Measurements from ENCODE around the gene DCAF5. TPM values are rescaled to one million over a fixed set of nuclear protein-coding genes. Genes with fewer than 3 reads are reported as not detected.
"Not testable (repeated sequence)": the region's sequence is repeated elsewhere in the genome, so short reads cannot be mapped to it uniquely, and the experiment has no call there.

Gene DCAF5
- total RNA-seq, 1 donor from 2014 or later = 63.3 TPM

GRCh38 chr14:69101331-69101826 lies 51.5 kb downstream of the DCAF5 start:
- no peak for DNase-seq (ENCODE audit: low spot score)

DNA sequence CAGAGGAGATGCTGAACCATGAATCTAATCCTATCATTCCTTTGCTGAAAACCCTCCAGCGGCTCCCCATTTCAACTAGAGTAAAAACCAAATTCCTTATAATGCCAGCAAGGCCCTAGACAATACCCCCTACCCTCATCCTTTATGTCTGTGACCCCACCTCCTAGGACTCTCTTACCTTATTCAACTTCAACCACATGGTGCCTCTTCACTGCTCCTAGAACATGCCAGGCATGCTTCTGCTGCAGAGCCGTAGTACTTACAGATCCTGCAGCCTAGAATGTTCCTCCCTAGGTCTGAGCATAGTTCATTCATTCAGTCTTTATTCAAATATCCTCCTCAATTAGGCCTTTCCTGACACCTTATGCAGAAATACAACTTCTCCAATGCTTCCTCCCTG lies 54.9 kb downstream of the DCAF5 start:
- no peak for DNase-seq (ENCODE audit: low spot score)

GRCh38 chr14:69096781-69097475 lies 56.0 kb downstream of the DCAF5 start:
- no peak for DNase-seq (ENCODE audit: low spot score)

GRCh38 chr14:69096246-69096645 lies 56.7 kb downstream of the DCAF5 start:
- DNase-seq (ENCODE audit: low spot score) = no peak

- DNase-seq (ENCODE audit: low spot score) = no peak
Measured at GRCh38 chr14:69094481-69094880, 58.4 kb downstream of the DCAF5 start.

DNA sequence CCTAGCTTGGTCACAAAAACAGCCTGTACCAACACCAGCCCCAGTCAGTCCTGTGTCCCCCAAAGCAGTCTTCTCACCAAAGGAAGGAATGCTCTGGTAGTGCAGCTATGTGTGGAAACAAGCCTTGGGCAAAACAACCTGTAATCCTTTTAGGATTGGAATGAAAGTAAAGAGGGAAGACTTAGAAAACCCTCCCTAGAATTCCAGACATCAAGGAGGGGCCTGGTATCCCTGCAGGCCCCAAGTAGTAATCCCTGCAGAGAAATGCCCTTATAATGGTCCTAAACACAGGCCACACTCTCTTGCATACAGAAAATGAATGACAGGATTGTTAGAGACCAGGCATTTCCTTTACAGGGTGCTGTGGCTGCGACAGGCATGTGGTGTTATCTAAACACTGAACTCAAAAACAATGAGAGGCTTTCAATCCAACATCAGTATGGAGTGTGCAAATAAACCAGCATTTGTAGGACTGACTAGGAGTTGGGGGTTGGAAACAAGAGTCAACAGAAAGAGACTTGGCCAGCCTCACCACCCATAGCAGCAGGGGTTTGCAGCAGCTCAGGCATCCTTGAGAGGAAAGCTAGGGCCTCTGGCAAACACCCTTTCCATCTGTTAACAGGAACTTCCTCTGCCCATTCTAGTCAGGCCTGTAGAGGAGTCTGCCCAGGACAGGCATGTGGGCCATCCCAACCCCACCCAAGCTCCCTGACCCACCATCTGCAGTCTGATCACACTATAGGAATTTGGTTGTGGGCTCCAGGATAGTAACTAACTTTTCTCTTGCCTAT lies 59.1 kb downstream of the DCAF5 start:
- no peak for DNase-seq (ENCODE audit: low spot score)

DNA sequence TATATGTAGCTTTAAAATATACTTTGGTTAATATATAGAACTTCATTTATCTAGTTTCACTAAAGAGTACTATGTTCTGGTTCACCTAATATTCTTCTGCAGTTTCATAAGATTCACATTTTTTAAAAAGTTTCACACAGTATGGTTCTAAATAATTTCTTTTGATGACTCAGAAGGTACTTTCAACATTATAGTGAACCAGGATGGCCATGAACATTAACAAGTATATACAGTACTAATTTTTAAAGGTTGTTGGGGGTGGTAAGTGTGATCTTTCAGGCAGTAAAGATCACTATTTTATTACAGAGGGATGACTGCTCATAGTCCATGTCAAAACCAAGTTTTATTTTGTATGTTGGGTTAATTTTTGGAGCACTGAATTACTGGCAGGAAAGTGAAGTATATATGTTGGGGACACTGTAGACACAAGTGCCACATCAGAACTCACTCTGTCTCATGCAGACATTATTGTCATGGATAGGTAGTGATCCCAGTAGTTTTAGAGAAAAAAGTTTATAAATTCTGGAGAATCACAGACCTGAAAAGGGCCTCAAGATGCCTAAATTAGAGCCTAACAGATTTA lies 60.0 kb downstream of the DCAF5 start:
- DNase-seq (ENCODE audit: low spot score) = no peak

DNA sequence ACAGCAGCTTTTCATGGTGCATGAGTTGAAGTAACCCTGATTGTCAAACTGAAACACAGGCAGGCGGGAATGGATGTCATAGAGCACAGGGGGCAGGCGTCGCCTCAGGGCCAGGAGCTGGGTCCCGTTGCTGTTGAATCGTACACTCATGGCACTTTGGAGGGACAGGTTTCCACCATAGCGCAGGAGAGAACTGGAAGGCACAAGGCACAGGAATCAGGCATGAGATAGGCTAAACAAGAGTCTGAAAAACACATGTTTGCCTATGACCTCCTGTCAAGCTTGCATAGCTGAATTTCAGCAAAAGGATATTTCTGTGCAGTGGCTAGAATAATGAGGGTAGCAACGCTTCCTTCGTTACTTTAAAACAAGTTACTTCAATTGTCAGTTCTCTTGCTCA lies 61.2 kb downstream of the DCAF5 start:
- DNase-seq (ENCODE audit: low spot score) = no peak

DNA sequence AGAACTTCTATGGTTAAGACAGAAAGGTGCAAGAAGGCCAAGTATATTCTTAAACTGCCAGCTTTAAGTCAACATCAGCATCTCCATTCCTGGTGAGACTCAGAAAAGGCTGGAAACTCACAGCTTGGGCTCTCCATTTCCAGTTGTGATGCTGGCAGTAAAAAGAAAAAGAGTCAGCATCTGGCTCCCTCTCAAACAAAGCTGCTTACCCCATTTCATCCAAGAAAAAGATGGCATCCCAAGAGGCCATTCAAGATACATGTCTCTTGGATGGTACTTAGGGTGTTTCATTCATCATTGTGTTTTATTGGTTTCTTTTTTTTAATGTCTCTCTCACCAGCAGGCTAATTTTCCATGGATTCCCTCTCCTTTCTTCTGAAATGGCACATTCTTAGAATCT lies 61.9 kb downstream of the DCAF5 start:
- no peak for DNase-seq (ENCODE audit: low spot score)

DNA sequence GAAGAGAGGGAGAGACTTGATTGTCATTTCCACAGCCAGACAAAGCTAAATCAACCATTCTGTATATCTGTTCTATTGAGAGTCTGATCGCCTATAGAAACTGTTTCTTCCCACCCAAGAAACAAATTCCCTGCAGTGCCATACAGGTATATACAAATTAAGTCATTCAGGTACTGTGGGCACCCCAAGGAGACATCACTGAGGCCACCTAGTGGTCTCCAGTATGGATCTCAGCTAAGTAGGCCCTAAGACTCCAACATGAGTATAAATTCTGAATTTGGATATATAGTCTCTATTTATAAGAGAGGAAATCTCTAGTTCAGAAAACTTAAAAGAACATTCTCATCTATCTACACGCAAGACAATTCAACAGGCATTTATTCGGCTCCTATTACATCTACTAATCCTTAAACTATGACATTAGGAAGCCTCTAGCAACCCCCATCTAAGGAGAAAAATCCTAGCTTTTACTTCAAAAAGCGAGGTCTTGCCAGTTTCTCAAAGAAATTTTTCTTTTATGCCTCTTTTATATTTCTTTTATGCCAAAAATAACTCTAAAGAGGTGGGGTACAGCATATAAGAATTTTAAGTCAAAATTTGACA lies 62.6 kb downstream of the DCAF5 start:
- DNase-seq (ENCODE audit: low spot score) = no peak

DNA sequence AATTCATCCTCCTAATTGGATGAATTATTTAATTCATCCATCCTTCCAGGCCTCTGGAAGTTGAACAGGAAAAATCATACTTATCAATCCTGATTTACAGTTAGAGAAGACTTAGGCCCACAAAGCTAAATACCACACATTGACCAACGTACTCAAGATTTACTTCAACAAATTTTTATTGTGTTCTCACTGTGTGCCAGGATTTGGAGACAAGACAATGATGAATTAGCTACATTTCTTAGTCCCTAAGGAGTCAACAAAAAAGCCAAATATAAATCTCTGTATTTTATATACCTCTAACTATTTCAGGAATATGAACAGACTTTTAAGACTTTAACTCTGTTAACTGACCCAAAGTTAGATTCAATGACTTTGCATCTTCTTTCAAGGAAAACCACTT lies 63.9 kb downstream of the DCAF5 start:
- no peak for DNase-seq (ENCODE audit: low spot score)

DNA sequence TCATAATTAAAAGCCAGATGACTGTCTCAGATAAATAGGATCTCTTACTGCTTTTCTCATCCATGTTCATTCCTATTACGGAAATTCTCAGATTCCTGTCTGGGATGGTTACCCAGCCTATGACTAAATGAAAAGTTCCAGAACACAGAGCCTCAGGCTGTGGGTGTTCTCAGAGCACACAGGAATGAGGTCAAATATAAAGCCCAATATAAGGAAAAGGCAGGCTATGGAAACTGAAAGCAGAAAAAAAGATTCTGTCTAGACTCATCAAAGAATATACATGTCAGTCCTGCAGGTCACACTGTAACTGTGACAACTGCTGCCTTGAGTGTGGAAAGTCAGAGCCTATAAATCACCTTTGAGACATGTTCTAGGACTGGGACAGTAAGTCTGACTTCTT lies 64.3 kb downstream of the DCAF5 start:
- no peak for DNase-seq (ENCODE audit: low spot score)

GRCh38 chr14:69087061-69087461 lies 65.9 kb downstream of the DCAF5 start:
- no peak for DNase-seq (ENCODE audit: low spot score)

GRCh38 chr14:69086537-69086936 lies 66.4 kb downstream of the DCAF5 start:
- no peak for DNase-seq (ENCODE audit: low spot score)

DNA sequence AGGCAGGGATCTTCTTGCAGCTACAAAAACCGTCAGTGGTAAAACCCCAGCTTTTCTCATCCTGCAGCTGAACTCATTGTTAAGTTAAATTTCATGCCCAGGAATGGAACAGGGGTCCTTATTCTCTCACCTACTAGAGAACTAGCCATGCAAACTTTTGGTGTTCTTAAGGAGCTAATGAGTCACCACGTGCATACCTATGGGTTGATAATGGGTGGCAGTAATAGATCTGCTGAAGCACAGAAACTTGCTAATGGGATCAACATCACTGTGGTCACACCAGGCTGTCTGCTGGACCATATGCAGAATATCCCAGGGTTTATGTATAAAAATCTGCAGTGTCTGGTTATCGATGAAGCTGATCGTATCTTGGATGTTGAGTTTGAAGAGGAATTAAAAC lies 68.9 kb downstream of the DCAF5 start:
- no peak for DNase-seq (ENCODE audit: low spot score)

- no peak for DNase-seq (ENCODE audit: low spot score)
Measured at GRCh38 chr14:69083181-69083580, 69.7 kb downstream of the DCAF5 start.

- DNase-seq (ENCODE audit: low spot score) = no peak
Measured at GRCh38 chr14:69081271-69081670, 71.6 kb downstream of the DCAF5 start.

DNA sequence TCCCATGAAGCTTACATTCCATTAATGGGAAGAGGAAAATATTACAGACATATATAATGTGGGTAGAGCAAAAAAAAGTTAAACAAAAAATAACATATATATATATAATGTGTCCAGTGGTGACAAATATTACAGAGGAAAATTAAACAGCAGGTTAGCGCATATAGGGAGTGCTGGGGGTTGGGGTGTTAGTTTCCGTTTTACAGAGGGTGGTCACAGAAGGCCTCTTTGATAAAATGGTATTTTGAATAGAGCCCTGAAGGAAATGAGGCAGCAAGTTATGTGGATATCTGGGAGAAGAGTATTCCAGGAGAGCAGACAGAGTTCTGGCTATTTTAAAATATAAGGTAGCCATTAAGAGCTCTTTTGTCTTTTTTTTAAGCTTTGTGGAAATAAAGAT lies 73.2 kb downstream of the DCAF5 start:
- no peak for DNase-seq (ENCODE audit: low spot score)

DNA sequence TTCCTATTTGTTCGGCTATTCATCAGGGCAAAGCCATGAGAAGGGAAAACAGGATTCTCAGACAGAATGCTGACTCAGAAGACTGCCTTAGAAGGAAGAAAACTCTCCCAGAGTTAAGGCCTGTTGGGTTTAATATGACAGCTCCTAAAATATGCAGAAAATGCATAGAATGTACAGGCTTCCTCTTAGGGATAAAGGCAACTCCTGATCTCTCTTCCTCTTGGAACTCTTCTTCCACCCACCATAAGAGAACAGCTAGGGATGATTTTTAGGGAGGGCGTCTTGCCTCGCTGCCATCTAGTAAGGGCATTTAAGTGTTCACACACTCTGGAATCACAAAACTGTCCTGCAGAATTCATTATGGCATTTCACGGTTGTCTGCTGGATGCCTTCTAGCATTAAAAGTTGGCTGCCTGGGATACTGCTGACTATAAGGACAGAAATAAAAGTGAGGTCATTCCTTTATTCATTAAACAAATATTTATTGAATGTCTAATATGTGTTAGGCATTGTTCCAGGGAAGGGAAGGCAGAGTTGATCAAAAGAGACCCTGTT lies 73.7 kb downstream of the DCAF5 start:
- no peak for DNase-seq (ENCODE audit: low spot score)

DNA sequence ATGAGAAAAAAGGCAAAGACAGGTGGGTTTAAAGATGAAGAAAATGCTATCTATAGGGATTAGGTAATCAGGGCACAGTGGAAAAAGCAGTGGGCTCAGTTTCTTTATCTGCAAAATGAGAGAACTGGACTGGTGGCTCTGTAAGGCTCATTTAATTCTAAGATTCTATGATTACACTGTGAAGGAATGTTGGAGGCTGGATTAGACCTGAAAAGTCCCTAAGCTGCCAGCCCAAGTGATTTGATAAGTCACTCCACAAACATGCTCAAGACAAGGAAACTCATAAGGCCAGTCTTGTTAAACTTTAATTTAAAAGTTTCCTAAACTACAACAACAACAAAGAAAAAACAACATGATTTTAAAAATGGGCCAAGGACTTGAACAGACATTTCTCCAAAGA lies 75.1 kb downstream of the DCAF5 start:
- DNase-seq (ENCODE audit: low spot score) = no peak

- not testable (repeated sequence) for DNase-seq (ENCODE audit: low spot score)
Measured at GRCh38 chr14:69077185-69077584, 75.7 kb downstream of the DCAF5 start.

- no peak for DNase-seq (ENCODE audit: low spot score)
Measured at GRCh38 chr14:69076341-69076740, 76.6 kb downstream of the DCAF5 start.
